H1 (cell line): ENCODE measurements around the gene BCO2. TPM values are rescaled to one million over a fixed set of nuclear protein-coding genes. Genes with fewer than 3 reads are reported as not detected.

Experiments used
- ATF3 ChIP-seq: IDR thresholded peaks from 2 replicates; pipeline ENCODE4 v1.6.1; 2011; ENCODE audit warnings: low read depth, mild to moderate bottlenecking, low read length; ENCODE audit not compliant: insufficient read depth
- CHD2 ChIP-seq: IDR thresholded peaks from 2 replicates; pipeline ENCODE4 v1.6.1; 2012; ENCODE audit warnings: low read length, improper control_type of control experiment
- KDM1A ChIP-seq: fragments of 200-600, 300-600 bp; sonication (generic); IDR thresholded peaks from 2 replicates; pipeline ENCODE4 v1.7.1; 2016; ENCODE audit warnings: mild to moderate bottlenecking, low read length, borderline replicate concordance
- RBBP5 ChIP-seq: IDR thresholded peaks from 2 replicates; pipeline ENCODE4 v1.7.1; 2012; ENCODE audit warnings: low read depth, mild to moderate bottlenecking, inconsistent platforms, low read length, moderate library complexity, borderline replicate concordance
- SP1 ChIP-seq: IDR thresholded peaks from 2 replicates; pipeline ENCODE4 v1.6.1; 2011; ENCODE audit warnings: low read depth, low read length
- SP2 ChIP-seq: IDR thresholded peaks from 2 replicates; pipeline ENCODE4 v1.6.1; 2012; ENCODE audit warnings: mild to moderate bottlenecking, low read length, inconsistent platforms
- polyA plus RNA-seq, 7 experiments: library from polyadenylated mRNA; depleted of rRNA in 3 of 7; stranded (reverse) in 5 of 7; unstranded in 2 of 7; fragments of >200 nt in 5 of 7; fragments of 200-250 nt in 2 of 7; gene quantifications; 1 replicate in 5 of 7; 2 replicates in 1 of 7; 4 replicates in 1 of 7; pipeline versions ENCODE4 v1.2.1 to v1.2.3, GENCODE V29; 2011 to 2013; ENCODE audit warnings: missing spikeins in 2 of 7, mixed read lengths in 2 of 7
- small RNA-seq: library from polyadenylated mRNA; stranded (forward); fragments of <200 nt; extraction: miRNeasy Mini kit (QIAGEN cat#:217004); gene quantifications from one replicate; pipeline ENCODE3, GENCODE V24; 2013; ENCODE audit not compliant: insufficient read depth
- total RNA-seq: library from RNA; stranded (reverse); fragmentation: NEBNext Ultra II Directional; extraction: Animal tissue kit (Norgen Biotek cat#: 25700); gene quantifications from 2 replicates; pipeline ENCODE4 v1.2.1, GENCODE V29; 2021

Gene BCO2
- total and polyA plus RNA-seq, 2 of the 8 experiments (the other 6 are each of a cell fraction or from before 2014, with no cell fraction given) = 0.42 to 0.82 TPM

DNA sequence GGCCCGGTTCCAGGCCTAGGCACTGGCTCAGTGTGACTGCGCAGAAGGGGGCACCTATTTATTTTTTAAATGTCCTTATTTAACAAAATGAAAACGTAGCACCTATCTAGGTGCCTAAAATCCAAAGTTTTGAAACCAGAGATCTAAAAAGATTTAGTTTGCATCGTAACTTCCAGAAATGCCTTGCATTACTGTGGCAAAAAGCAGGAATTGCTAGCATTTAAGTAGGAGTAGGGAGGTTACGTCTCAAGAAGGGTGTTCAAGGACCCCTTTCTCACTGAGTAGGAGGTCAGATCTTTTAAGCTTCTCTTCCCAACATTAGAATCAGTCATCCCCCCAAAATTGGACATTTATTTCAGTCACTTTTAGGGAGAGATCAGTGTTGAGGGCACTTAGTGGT, 93.1 kb downstream of the BCO2 start (continued):
- no peak for TF ChIP-seq SP2
- TF ChIP-seq RBBP5 = no peak
- no peak for TF ChIP-seq KDM1A
- TF ChIP-seq CHD2 = no peak
- TF ChIP-seq SP1 = no peak
- no peak for TF ChIP-seq ATF3

Small RNAs within 50 kb of the gene (small RNA-seq; reads per million reads assigned to genes)
- gene MRPS36P4 = not detected

Other genes starting within 250 kb of the BCO2 start
- gene DIXDC1, start 238.2 kb upstream of the BCO2 start, total RNA-seq = 15.4 and 17.1 TPM in 2 replicates
- 4.8 and 5.9 TPM in 2 replicates for gene DIXDC1, start 238.2 kb upstream of the BCO2 start, polyA plus RNA-seq (2011; rRNA removed)
- gene DLAT, start 150.1 kb upstream of the BCO2 start, total RNA-seq = 61.2 and 66.2 TPM in 2 replicates
- 17.3 and 23.1 TPM in 2 replicates for gene DLAT, start 150.1 kb upstream of the BCO2 start, polyA plus RNA-seq (2011; rRNA removed)
- gene PIH1D2, start 101.5 kb upstream of the BCO2 start, total RNA-seq = 0.73 and 0.86 TPM in 2 replicates
- 0.53 TPM in 2 replicates for gene PIH1D2, start 101.5 kb upstream of the BCO2 start, polyA plus RNA-seq (2011; rRNA removed)
- 16.7 and 20.4 TPM in 2 replicates for gene NKAPD1, start 101.2 kb upstream of the BCO2 start, total RNA-seq
- 3.6 and 6.7 TPM in 2 replicates for gene NKAPD1, start 101.2 kb upstream of the BCO2 start, polyA plus RNA-seq (2011; rRNA removed)
- 86.1 and 93.7 TPM in 2 replicates for gene TIMM8B, start 88.8 kb upstream of the BCO2 start, total RNA-seq
- 138 and 143 TPM in 2 replicates for gene TIMM8B, start 88.8 kb upstream of the BCO2 start, polyA plus RNA-seq (2011; rRNA removed)
- 90.3 and 96.0 TPM in 2 replicates for gene SDHD, start 88.6 kb upstream of the BCO2 start, total RNA-seq
- 181 and 199 TPM in 2 replicates for gene SDHD, start 88.6 kb upstream of the BCO2 start, polyA plus RNA-seq (2011; rRNA removed)
- gene IL18, start 11.4 kb upstream of the BCO2 start, total RNA-seq = 0.84 and 1.1 TPM in 2 replicates
- gene IL18, start 11.4 kb upstream of the BCO2 start, polyA plus RNA-seq (2011; rRNA removed) = 0.13 and 0.29 TPM in 2 replicates
- gene TEX12, start 8.1 kb upstream of the BCO2 start, total RNA-seq = not detected in 2 replicates
- gene TEX12, start 8.1 kb upstream of the BCO2 start, polyA plus RNA-seq (2011; rRNA removed) = not detected in 2 replicates
- gene PTS, start 50.9 kb downstream of the BCO2 start, total RNA-seq = 25.5 and 25.9 TPM in 2 replicates
- gene PTS, start 50.9 kb downstream of the BCO2 start, polyA plus RNA-seq (2011; rRNA removed) = 11.6 and 18.3 TPM in 2 replicates
- gene PLET1, start 85.3 kb downstream of the BCO2 start, total RNA-seq = not detected in 2 replicates
- gene PLET1, start 85.3 kb downstream of the BCO2 start, polyA plus RNA-seq (2011; rRNA removed) = not detected in 2 replicates